MM.1S (cell line): ENCODE data around the gene COL6A3.

ENCODE experiments used
- CTCF ChIP-seq: fragments of 300-600 bp; sonication (generic); IDR thresholded peaks from 2 replicates; pipeline ENCODE4 v1.5.1; 2016; ENCODE audit warnings: antibody characterized with exemption, low read length, mixed read lengths
- EZH2 ChIP-seq: fragments of 300-600 bp; sonication (generic); optimal IDR thresholded peaks from 2 replicates; pipeline ENCODE3; 2017; ENCODE audit warnings: low read depth, mild to moderate bottlenecking, antibody characterized with exemption, low read length, mixed read lengths
- EZH2phosphoT487 ChIP-seq: fragments of 300-600 bp; sonication (generic); IDR thresholded peaks from 2 replicates; pipeline ENCODE4 v1.6.1; 2018; ENCODE audit warnings: antibody characterized with exemption, low read length

- TF ChIP-seq CTCF, result no peak
- no peak for TF ChIP-seq EZH2
- TF ChIP-seq EZH2phosphoT487, result no peak
Observed at GRCh38 chr2:237291138-237291792, 122.7 kb downstream of the COL6A3 start.
